A549 treated with ZK216348 at 1 μM for 4 hours (cell line): ENCODE results near the gene WDR45B. TPM values are rescaled to one million over a fixed set of nuclear protein-coding genes. Genes with fewer than 3 reads are reported as not detected.

Source experiments
- total RNA-seq: library from RNA; stranded (reverse); fragments of 200-300 nt; extraction: Qiagen RNA extraction; gene quantifications from 5 replicates; pipeline ENCODE4 v1.2.3, GENCODE V29; 2022; ENCODE audit warnings: low read depth

Gene WDR45B
- total RNA-seq, result 87.9 to 93.2 TPM (median 91.2 TPM) in 5 replicates

GRCh38 chr17:82648165-82648668 lies at the start of gene WDR45B:
TSS of gene WDR45B (minus strand) at chr17:82648444. CDS start at chr17:82648340, 104 bp downstream.

Other genes with a start within 250 kb of the WDR45B start
- gene HEXD, start 230.1 kb downstream of the WDR45B start, total RNA-seq, result 9.1 to 16.3 TPM (median 13.9 TPM) in 5 replicates
- gene OGFOD3, start 229.9 kb downstream of the WDR45B start, total RNA-seq, result 13.4 to 25.8 TPM (median 23.9 TPM) in 5 replicates
- 44.2 to 66.5 TPM (median 56.5 TPM) in 5 replicates for gene CYBC1, start 197.7 kb downstream of the WDR45B start, total RNA-seq
- gene NARF, start 189.7 kb downstream of the WDR45B start, total RNA-seq, result 45.5 to 57.0 TPM (median 48.6 TPM) in 5 replicates
- 44.3 to 63.1 TPM (median 54.7 TPM) in 5 replicates for gene FOXK2, start 128.7 kb downstream of the WDR45B start, total RNA-seq
- gene RAB40B, start 50.3 kb upstream of the WDR45B start, total RNA-seq, result 10.8 to 18.9 TPM (median 17.7 TPM) in 5 replicates
- gene FN3KRP, start 68.3 kb upstream of the WDR45B start, total RNA-seq, result 60.6 to 70.3 TPM (median 66.1 TPM) in 5 replicates
- gene FN3K, start 87.2 kb upstream of the WDR45B start, total RNA-seq, result 6.3 to 10.2 TPM (median 9.0 TPM) in 5 replicates
- 56.6 to 82.1 TPM (median 79.3 TPM) in 5 replicates for gene TBCD, start 103.6 kb upstream of the WDR45B start, total RNA-seq
- not detected in 5 replicates for gene ZNF750, start 191.6 kb upstream of the WDR45B start, total RNA-seq